ENCODE measurements around the gene ZEB1.

- TF ChIP-seq CTCF (IDR thresholded peaks at IDR 0.05) (no peak), POLR2A (IDR thresholded peaks at IDR 0.05) (no peak)
Observed at GRCh38 chr10:31270954-31271353, 48.1 kb upstream of the ZEB1 start.

All from breast epithelium (tissue), 3 donors.